ENCODE data around the gene COL5A1.

DNA sequence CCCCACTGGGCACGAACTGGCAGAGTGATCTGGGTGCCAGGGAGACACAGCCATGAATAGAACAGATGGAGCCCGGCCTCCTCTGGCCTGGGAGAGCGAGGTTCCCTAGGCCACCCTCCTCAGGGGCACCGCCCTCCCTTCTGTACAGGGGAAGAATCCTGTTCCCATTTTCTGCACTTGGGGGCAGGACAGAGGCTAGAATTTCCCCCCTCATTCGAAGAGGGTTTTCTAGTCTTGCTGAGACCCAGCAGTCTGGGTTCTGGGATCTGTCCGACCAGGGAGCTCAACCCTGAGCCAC is 52.7 kb downstream of the COL5A1 start:
- TF ChIP-seq, protein P1, sequence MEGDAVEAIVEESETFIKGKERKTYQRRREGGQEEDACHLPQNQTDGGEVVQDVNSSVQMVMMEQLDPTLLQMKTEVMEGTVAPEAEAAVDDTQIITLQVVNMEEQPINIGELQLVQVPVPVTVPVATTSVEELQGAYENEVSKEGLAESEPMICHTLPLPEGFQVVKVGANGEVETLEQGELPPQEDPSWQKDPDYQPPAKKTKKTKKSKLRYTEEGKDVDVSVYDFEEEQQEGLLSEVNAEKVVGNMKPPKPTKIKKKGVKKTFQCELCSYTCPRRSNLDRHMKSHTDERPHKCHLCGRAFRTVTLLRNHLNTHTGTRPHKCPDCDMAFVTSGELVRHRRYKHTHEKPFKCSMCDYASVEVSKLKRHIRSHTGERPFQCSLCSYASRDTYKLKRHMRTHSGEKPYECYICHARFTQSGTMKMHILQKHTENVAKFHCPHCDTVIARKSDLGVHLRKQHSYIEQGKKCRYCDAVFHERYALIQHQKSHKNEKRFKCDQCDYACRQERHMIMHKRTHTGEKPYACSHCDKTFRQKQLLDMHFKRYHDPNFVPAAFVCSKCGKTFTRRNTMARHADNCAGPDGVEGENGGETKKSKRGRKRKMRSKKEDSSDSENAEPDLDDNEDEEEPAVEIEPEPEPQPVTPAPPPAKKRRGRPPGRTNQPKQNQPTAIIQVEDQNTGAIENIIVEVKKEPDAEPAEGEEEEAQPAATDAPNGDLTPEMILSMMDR (IDR thresholded peaks at IDR 0.05): no peak
- no peak for TF ChIP-seq POLR2A (IDR thresholded peaks at IDR 0.05)

Measured in esophagus squamous epithelium (tissue), 4 donors.